ENCODE data around the gene DGKA. TPM values are rescaled to one million over a fixed set of nuclear protein-coding genes. Genes with fewer than 3 reads are reported as not detected.

DGKA gene
- total RNA-seq, 1 experiment from 2014 or later, result 25.9 TPM

- no peak overlapping the region for H3K18ac ChIP-seq (ENCODE audit: insufficient read length, low read depth, low read length)
- H3K4me3 Mint-ChIP-seq, result no peak overlapping the region
- H3K9me3 ChIP-seq (ENCODE audit: control insufficient read depth, low read depth, low read length), result no peaks in the 10 kb centered on the region
- H3K27me3 ChIP-seq (ENCODE audit: insufficient read depth, low read length), result no peaks in the 10 kb centered on the region
- H3K9me3 Mint-ChIP-seq, result no peaks in the 10 kb centered on the region
- no peak overlapping the region for H2BK120ac ChIP-seq (ENCODE audit: low read depth, low read length, poor library complexity, severe bottlenecking)
- H3K23ac ChIP-seq (ENCODE audit: insufficient read length, low read depth, low read length), result no peak overlapping the region
- no peaks in the 10 kb centered on the region for H3K27me3 Mint-ChIP-seq (ENCODE audit: low read depth)
- H3K79me1 ChIP-seq (ENCODE audit: insufficient read depth, low read depth, low read length, poor library complexity, severe bottlenecking), result peaks cover 3% of the 10 kb centered on the region
- no peak overlapping the region for H2AK5ac ChIP-seq (ENCODE audit: insufficient read length, low read length)
- no peaks in the 10 kb centered on the region; the same call in 1 of the 2 replicates for H3K4me1 ChIP-seq (ENCODE audit: insufficient read depth, low read length)
- no peak overlapping the region for H2BK15ac ChIP-seq (ENCODE audit: low read depth, low read length)
- peak overlapping the region; percentile 5 for H3K27ac ChIP-seq (ENCODE audit: insufficient read length, low read depth, low read length)
- no peak overlapping the region for H2BK20ac ChIP-seq (ENCODE audit: low read depth, low read length, poor library complexity, severe bottlenecking)
- peaks cover 6% of the 10 kb centered on the region for H3K23me2 ChIP-seq (ENCODE audit: insufficient read length, low read depth, low read length, poor library complexity, severe bottlenecking)
- H3K36me3 Mint-ChIP-seq (ENCODE audit: insufficient read depth in 1 of 3, low read depth in 3 of 3), result peaks cover 11 to 51% (median 48%) of the 10 kb centered on the region in 3 experiments; a peak in 6 of 7 replicates
- no peak overlapping the region for H3K27ac Mint-ChIP-seq
- no peak overlapping the region for H3T11ph ChIP-seq (ENCODE audit: low read length)
- no peak overlapping the region for H2AFZ ChIP-seq (ENCODE audit: low read length)
- DNase-seq, result no peak
- no peak overlapping the region for H3K14ac ChIP-seq (ENCODE audit: insufficient read depth, low read length)
- H3K4me1 Mint-ChIP-seq, result peaks cover 7 to 10% of the 10 kb centered on the region in 2 experiments
- no peak overlapping the region for H4K8ac ChIP-seq (replicated peaks; ENCODE audit: insufficient read length, low read depth, low read length)
- no peaks in the 10 kb centered on the region for H4K20me1 ChIP-seq (ENCODE audit: control insufficient read depth, insufficient read depth, insufficient read length)
- no peak overlapping the region for H3K56ac ChIP-seq (ENCODE audit: insufficient read length, low read depth, low read length)
- 100% methylated on average over 1 of the region's 18 CpGs for WGBS (ENCODE audit: extremely low coverage, insufficient read length, low lambda C conversion rate)
- peak overlapping the region; percentile 57 for H3K4me2 ChIP-seq (ENCODE audit: insufficient read depth, insufficient read length, low read length)
- H2BK12ac ChIP-seq (ENCODE audit: insufficient read length, low read depth, low read length), result no peak overlapping the region
- peak overlapping the region; percentile 11 for H3K9ac ChIP-seq (ENCODE audit: extremely low read depth, insufficient read length, low read length)
- H2BK5ac ChIP-seq (ENCODE audit: insufficient read length, low read length), result no peak overlapping the region
- no peak for TF ChIP-seq CTCF (conservative IDR thresholded peaks at IDR 0.05)
- H3K4ac ChIP-seq (ENCODE audit: low read depth, low read length), result no peak overlapping the region
- no peak overlapping the region for H4K5ac ChIP-seq (ENCODE audit: insufficient read length, low read depth, low read length)
- H4K91ac ChIP-seq (ENCODE audit: insufficient read length, low read depth, low read length), result no peak overlapping the region
- H3K79me2 ChIP-seq (ENCODE audit: insufficient read depth, low read length), result peaks cover 14% of the 10 kb centered on the region; the same call in 1 of the 2 replicates
These were observed 42.1 kb downstream of the DGKA start for GRCh38 chr12:55972911-55973598.

All from H9 (cell line).